ENCODE results near the gene SREBF1. TPM values are rescaled to one million over a fixed set of nuclear protein-coding genes. Genes with fewer than 3 reads are reported as not detected.

SREBF1 gene
- total and polyA plus RNA-seq, 2 of the 8 experiments (the other 6 are each of a cell fraction or from before 2014, with no cell fraction given) = 28.6 to 70.8 TPM

DNA sequence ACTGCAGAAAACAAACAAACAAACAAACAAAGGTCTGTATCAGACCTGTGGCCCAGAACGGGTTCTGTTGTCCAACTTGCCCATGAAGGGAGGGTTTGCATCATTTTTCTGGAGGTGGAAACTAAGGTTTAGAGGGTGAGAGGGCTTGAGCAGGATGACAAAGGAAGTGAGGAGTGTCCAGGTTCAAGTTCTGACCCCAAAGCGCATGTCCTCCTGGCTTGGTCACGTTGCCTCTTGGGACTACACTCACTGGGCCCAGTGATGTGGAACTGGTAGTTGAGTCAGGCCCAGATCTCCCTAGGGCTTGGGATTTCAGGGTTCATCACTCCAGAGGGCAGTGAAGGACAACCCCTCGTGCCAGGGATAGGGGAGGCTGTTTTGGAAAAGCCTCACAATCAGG, 1.8 kb downstream of the SREBF1 start (continued):
- TF ChIP-seq MAFK (IDR thresholded peaks at IDR 0.05; ENCODE audit: low read depth, low read length) = no peak
- no peak for TF ChIP-seq KDM5A (IDR thresholded peaks at IDR 0.05; ENCODE audit: low read length)
- no peak for TF ChIP-seq KDM4A (IDR thresholded peaks at IDR 0.05; ENCODE audit: low read depth, low read length, severe bottlenecking)
- no peak for TF ChIP-seq SAP30 (IDR thresholded peaks at IDR 0.05; ENCODE audit: insufficient read depth, insufficient replicate concordance, low read length)
- no peak for TF ChIP-seq TBP (IDR thresholded peaks at IDR 0.05; ENCODE audit: low read depth, low read length)
